Kidney (tissue), 14 donors: Measurements from ENCODE around the gene ULBP2. TPM values are rescaled to one million over a fixed set of nuclear protein-coding genes. Genes with fewer than 3 reads are reported as not detected.

Experiments
- DNase-seq, 5 donors: peaks; one replicate each; pipeline ENCODE4 v3.0.0-alpha.2; 2013 to 2020
- FAIRE-seq: peaks from 2 replicates; lab custom pipeline; 2012; peaks lifted over from hg19 to GRCh38; lab: Jason Lieb, UNC
- H3K27ac ChIP-seq, 2 donors: one replicate each; pipeline ENCODE4 v1.7.0; 2013; ENCODE audit warnings: low read depth in 2 of 2, low read length in 2 of 2, inconsistent platforms in 1 of 2
- H3K27me3 ChIP-seq: one replicate; pipeline ENCODE4 v1.7.1; 2013; ENCODE audit warnings: low read length, inconsistent platforms; ENCODE audit not compliant: control insufficient read depth, insufficient read depth
- H3K36me3 ChIP-seq, 3 donors: one replicate each; pipeline versions ENCODE4 v1.7.0 to v1.7.1; 2013; ENCODE audit warnings: low read length in 3 of 3, control low read depth in 1 of 3, inconsistent platforms in 1 of 3; ENCODE audit not compliant: insufficient read depth in 3 of 3, control insufficient read depth in 2 of 3
- H3K4me1 ChIP-seq, 3 donors: one replicate each; pipeline versions ENCODE4 v1.7.0 to v1.7.1; 2013; ENCODE audit warnings: low read length in 3 of 3, inconsistent platforms in 1 of 3, low read depth in 1 of 3; ENCODE audit not compliant: control insufficient read depth in 2 of 3, insufficient read depth in 2 of 3
- H3K4me3 ChIP-seq, 3 donors: one replicate each; pipeline versions ENCODE4 v1.7.0 to v1.8.1; 2013; ENCODE audit warnings: low read length in 3 of 3, control low read depth in 1 of 3, inconsistent platforms in 1 of 3
- H3K9ac ChIP-seq, 3 donors: one replicate each; pipeline versions ENCODE4 v1.7.0 to v1.7.1; 2013; ENCODE audit warnings: low read length in 3 of 3, control low read depth in 1 of 3, inconsistent platforms in 1 of 3
- H3K9me3 ChIP-seq, 3 donors: one replicate each; pipeline versions ENCODE4 v1.7.0 to v1.7.1; 2013; ENCODE audit warnings: low read length in 3 of 3, control low read depth in 1 of 3, inconsistent platforms in 1 of 3; ENCODE audit not compliant: control insufficient read depth in 2 of 3, insufficient read depth in 1 of 3
- intact Hi-C: fragments of 100-400 bp; cut with DNase I; formaldehyde crosslinking; loops from one replicate; pipeline ENCODE4 v1.11.1; 2022
- polyA plus RNA-seq: library from polyadenylated mRNA; stranded (reverse); fragments of 350-450 nt; fragmentation: Illumina TruSeq; extraction: RNeasy Lipid Tissue Mini Kit (QIAGEN cat#74804); gene quantifications from one replicate; pipeline ENCODE4 v1.2.3, GENCODE V29; 2014; ENCODE audit warnings: low read depth, low replicate concordance; ENCODE audit not compliant: insufficient read depth
- total RNA-seq: library from RNA; stranded (reverse); fragmentation: NEBNext Ultra II Directional; extraction: Animal tissue kit (Norgen Biotek cat#: 25700); gene quantifications from one replicate; pipeline ENCODE4 v1.2.1, GENCODE V29; 2021
- TF ChIP-seq, protein P1 (sequence below): IDR thresholded peaks from 3 replicates; pipeline ENCODE4 v1.5.1; 2012; ENCODE audit warnings: mild to moderate bottlenecking, moderate library complexity, borderline replicate concordance; ENCODE audit not compliant: insufficient read depth; ENCODE audit errors: extremely low read depth
- donor health status: control.
- donor health status: control.
- donor health status: control.
- donor health status: control.
- donor health status: control.
- donor health status: DM: yes; HTN: yes; CAD: no.
- donor health status: Normal renal cell carcinoma (clear cell type).

ULBP2 gene
- total and polyA plus RNA-seq, 2 donors from 2014 or later = 1.3 to 2.5 TPM

- H3K4me1 ChIP-seq = no peaks in the 10 kb centered on the region
- H3K9ac ChIP-seq = no peak overlapping the region
- no peak overlapping the region for H3K4me3 ChIP-seq
- FAIRE-seq (no peak), DNase-seq (no peak)
- no peaks in the 10 kb centered on the region for H3K36me3 ChIP-seq
- no peak overlapping the region for H3K27ac ChIP-seq
- H3K9me3 ChIP-seq = no peaks in the 10 kb centered on the region
- intact Hi-C loops = no loop called here
- TF ChIP-seq, protein P1, sequence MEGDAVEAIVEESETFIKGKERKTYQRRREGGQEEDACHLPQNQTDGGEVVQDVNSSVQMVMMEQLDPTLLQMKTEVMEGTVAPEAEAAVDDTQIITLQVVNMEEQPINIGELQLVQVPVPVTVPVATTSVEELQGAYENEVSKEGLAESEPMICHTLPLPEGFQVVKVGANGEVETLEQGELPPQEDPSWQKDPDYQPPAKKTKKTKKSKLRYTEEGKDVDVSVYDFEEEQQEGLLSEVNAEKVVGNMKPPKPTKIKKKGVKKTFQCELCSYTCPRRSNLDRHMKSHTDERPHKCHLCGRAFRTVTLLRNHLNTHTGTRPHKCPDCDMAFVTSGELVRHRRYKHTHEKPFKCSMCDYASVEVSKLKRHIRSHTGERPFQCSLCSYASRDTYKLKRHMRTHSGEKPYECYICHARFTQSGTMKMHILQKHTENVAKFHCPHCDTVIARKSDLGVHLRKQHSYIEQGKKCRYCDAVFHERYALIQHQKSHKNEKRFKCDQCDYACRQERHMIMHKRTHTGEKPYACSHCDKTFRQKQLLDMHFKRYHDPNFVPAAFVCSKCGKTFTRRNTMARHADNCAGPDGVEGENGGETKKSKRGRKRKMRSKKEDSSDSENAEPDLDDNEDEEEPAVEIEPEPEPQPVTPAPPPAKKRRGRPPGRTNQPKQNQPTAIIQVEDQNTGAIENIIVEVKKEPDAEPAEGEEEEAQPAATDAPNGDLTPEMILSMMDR = no peak
- peaks cover 40% of the 10 kb centered on the region for H3K27me3 ChIP-seq
Observed at GRCh38 chr6:149979293-149979692, 37.5 kb downstream of the ULBP2 start.

DNA sequence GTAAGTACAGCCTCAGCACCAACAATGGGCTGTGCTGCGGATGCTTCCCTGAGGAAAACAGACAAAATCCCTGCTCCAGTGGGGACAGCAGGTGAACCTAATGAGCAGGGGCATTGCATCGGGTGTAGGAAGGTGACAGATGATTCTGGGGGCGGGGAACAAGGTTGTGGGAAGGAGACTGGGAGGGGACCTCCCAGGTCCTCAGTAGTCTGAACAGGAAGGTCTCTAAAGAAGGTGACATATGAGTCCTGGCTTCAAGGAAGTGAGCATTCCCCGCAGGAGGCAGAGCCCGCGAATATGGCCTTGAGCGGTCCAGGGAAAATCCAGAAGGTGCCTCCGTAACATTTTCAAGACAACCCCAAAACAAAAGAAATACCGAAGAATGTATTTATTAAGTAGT, 41.3 kb downstream of the ULBP2 start:
- Histone ChIP-seq H3K36me3 (no peaks in the 10 kb centered on the region), H3K27me3 (peaks cover 59% of the 10 kb centered on the region), H3K27ac (no peak overlapping the region), H3K9me3 (peaks cover 0 to 6% (median 0%) of the 10 kb centered on the region in 3 donors), H3K4me1 (no peaks in the 10 kb centered on the region), H3K9ac (no peak overlapping the region), H3K4me3 (no peak overlapping the region)
- FAIRE-seq (no peak), DNase-seq (no peak)
- TF ChIP-seq, protein P1 = no peak
- intact Hi-C loops = no loop called here

DNA sequence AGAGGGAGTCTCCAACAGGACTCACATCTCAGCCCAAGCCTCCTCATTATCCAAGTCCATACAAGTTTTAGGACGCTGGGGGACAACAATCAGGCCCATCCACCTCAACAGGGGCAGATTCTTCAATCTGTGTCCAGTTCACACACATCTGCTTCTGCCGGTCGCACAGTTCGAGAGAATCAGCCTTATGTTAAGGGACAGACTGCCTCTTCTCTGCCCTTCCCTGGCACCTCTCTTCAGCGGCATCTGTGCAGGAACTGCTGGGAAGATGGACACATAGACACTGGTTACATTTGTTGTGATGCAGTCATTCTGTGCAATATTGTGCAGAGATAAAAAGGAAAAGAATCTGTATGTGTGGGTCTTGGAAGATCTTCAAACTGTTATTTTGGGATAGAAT, 43.0 kb downstream of the ULBP2 start:
- Histone ChIP-seq H3K9me3 (peaks cover 0 to 16% (median 0%) of the 10 kb centered on the region in 3 donors), H3K9ac (no peak overlapping the region), H3K36me3 (no peaks in the 10 kb centered on the region), H3K27ac (no peak overlapping the region), H3K4me1 (peaks cover 0 to under 1% (median 0%) of the 10 kb centered on the region in 3 donors), H3K27me3 (peaks cover 67% of the 10 kb centered on the region), H3K4me3 (no peak overlapping the region)
- TF ChIP-seq, protein P1 = no peak
- DNase-seq (no peak), FAIRE-seq (no peak)
- intact Hi-C loops = no loop called here

- Histone ChIP-seq H3K27ac (no peak overlapping the region), H3K36me3 (no peaks in the 10 kb centered on the region), H3K9me3 (peaks cover 0 to 16% (median 0%) of the 10 kb centered on the region in 3 donors), H3K4me3 (no peak overlapping the region), H3K27me3 (peaks cover 75% of the 10 kb centered on the region), H3K9ac (no peak overlapping the region), H3K4me1 (peaks cover 0 to 8% (median 2%) of the 10 kb centered on the region in 3 donors)
- DNase-seq (no peak), FAIRE-seq (no peak)
- intact Hi-C loops = no loop called here
- TF ChIP-seq, protein P1 = no peak
Observed at GRCh38 chr6:149985481-149985937, 43.7 kb downstream of the ULBP2 start.
